Activated CD4-positive, CD25-positive, alpha-beta regulatory T cell treated with anti-CD3 and anti-CD28 coated beads, Interleukin-2, amount 50 U/mL, for 72 hours (primary cell): ENCODE measurements around the gene CCN2.
"Not testable (repeated sequence)": the region's sequence is repeated elsewhere in the genome, so short reads cannot be mapped to it uniquely, and the experiment has no call there.

Source experiments
- DNase-seq: peaks from one replicate; pipeline ENCODE4 v3.0.0; 2021

CCN2 gene

DNA sequence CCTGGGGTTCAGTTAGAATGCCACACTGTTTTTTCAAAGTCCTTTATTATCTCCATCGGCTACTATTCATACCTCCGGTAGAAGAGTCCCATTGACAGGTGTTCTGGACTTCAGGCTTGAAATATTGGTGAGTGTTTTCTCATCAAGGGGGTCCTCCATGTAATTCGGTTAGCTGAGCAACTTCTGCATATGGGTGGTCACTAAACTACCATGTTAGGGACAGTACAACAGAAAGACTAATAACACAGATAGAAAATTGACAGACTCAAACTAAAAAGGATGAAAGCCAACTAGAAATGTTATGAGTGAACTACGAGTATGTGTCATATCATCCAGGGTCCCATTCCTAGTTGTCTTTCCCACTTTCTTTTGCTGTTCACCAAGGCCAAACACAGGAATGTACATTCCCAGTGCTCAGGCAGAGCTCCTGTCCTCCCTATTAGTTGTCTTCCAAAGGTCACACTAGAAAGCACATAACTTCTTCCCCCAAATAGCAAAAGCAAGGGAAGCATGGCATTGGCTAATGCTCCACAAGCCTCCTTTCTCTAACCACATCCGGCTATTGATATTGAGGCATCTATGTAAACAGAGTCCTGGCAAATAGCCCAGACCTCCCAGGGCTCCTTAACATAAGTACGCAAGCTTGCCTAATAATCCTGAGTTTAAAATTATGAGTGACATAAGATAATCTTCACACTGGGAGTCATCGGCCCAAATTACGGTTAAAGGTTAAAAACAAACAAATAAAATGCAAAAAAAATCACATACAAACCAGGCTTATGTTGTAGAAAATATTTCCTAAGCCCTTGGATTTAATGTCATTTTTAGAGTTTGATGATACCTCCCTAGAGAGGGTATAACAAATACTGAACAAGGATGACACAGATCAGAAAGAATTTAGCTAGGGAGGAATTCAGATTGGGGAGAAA lies 13.2 kb downstream of the CCN2 start:
- DNase-seq = no peak

- no peak for DNase-seq
These were observed 13.9 kb downstream of the CCN2 start for GRCh38 chr6:131937226-131937625.

GRCh38 chr6:131936156-131936555 lies 15.0 kb downstream of the CCN2 start:
- no peak for DNase-seq

DNA sequence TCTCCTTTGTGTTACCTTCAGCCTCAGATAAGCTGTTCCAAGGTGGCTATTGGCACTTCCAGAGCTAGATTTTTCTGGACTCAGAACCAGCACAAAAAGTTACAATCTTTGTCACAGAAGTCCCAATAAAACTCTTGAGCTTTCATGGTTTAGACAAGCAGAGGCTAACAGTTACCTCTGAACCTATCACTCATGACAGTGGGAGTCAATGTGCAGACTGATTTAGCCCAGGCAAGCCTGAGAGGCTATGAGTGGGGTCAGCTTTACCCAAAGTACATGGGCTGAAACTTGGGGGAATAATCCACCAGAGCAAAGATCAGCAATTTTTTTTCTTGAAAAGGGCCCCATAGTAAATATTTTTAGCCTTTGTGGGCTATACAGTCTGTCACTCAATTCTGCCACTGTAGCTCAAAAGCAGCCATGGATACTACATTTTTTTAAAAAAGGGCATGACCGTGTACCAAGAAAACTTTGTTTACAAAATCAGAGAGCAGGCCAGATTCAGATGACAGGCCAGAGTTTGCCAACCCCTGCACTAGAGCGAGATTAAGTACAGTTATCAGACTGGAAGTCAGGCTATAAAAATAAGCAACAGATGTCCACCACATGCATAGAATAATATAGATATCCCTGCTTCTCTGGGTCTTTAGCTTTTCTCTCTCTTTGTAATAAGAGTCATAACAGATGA lies 20.0 kb downstream of the CCN2 start:
- no peak for DNase-seq

DNA sequence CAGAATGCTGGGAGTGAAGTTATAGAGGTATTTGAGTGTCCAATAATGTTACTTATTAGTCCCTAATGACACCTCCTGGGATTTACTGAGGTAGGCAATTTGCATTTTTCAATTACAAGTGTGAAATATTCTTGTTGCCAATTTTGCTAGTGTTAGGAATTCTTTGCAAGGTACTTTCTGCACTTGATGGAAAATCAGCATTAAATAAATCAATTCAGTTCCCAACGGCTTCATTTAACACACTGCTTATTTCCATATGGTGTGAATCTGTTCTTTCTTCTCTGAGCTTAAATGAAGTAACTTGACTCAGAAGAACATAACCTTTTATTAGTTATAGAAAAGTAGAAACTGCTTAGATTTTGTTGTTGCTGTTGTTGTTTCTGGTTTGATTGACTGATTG lies 21.2 kb downstream of the CCN2 start:
- no peak for DNase-seq

DNA sequence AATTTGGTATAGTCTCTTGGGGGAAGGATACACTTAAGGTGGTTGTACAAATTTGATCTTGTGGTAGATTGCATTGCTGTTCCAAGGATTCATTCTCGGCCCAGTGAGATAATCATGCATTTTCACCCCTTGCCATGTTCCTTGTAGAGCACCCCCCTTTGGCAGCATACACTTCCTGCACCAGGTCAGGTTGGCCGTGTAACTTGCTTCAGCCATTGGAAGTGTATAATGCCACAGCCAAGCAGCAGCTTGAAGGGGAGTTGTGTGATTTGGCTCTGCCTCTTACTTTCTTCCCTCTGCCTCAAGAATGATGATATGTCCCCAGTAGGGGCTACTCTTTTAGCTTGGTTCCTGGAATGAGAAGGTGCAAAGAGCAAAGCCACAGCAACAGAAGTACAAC lies 21.9 kb downstream of the CCN2 start:
- no peak for DNase-seq

- DNase-seq = no peak
These were observed 26.2 kb downstream of the CCN2 start for GRCh38 chr6:131924881-131925474.

DNA sequence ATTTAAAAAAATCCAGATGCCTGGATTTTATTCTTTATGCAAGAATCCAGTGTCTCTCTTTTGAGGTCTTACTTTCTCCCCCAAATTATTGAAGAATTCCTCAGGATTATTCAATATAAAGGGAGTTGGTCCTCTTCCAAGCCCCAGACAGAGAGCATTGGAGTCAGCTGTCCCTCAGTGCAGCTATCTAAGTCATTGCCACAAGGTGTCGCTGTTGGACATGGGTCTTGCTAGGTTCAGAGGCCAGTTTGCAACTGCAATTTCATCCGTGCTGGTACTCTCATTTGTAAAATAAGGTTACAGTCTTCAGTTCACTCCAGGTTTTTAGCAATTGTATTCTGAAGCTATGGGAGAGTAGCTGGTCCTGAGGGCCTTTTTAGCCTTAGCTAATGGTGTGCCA lies 27.8 kb downstream of the CCN2 start:
- peak; percentile 33 for DNase-seq

- DNase-seq = no peak
These were observed 30.5 kb downstream of the CCN2 start for GRCh38 chr6:131920656-131921055.

DNA sequence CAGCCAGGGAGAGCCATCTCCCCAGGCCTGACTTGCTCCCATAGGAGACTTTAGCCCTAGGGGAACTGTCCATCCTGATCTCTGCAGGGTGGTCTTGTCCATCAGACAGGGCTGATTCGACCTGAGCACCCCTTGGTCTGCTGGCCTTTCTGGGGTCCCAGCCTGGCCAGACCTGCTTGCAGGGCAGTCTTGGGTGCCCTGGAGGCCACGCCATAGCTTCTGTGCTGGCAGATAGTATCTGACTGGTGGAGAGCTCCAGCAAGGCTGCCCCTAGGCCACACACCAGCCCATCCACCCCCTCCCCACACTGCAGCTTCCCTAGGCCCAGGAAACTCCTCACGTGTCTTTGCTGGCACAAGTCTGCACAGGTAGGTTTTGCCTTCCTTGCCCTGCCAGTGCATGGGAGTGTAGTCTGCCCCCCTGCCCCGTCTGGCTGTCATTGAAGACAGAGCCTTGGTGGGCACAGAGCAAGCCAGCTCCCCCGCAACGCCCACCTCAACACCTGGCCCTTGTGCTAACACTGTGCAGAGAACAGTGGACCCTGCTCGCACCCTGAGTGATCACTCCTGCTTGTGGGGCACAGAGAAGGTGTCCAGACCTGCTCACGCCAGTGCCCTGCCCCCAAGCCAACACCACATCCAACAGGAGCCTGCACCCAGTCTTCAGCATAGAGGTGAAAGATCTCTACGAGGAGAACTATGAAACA lies 32.4 kb downstream of the CCN2 start:
- no peak for DNase-seq

GRCh38 chr6:131917763-131918649 lies 33.2 kb downstream of the CCN2 start:
- no peak for DNase-seq

- no peak for DNase-seq
These were observed 33.9 kb downstream of the CCN2 start for GRCh38 chr6:131917318-131917717.

DNA sequence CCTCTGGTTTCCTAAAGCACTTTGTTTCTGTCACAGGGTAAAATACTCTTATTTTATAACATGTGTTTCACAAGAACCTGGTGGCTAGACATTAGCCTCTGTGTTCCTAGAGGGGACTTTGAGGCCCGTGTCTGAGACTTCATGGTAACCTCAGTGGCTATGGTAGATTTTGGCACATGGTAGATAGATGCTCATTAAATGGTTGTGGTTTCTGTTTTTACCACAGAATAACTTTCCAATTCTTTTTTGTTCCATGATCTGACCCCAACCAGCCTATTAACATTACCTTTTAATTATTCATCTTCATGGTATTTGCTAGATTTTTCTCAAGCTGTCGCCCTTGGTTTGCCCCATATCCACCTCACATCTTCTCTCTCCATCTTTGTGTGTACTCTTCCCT lies 34.3 kb downstream of the CCN2 start:
- no peak for DNase-seq

DNA sequence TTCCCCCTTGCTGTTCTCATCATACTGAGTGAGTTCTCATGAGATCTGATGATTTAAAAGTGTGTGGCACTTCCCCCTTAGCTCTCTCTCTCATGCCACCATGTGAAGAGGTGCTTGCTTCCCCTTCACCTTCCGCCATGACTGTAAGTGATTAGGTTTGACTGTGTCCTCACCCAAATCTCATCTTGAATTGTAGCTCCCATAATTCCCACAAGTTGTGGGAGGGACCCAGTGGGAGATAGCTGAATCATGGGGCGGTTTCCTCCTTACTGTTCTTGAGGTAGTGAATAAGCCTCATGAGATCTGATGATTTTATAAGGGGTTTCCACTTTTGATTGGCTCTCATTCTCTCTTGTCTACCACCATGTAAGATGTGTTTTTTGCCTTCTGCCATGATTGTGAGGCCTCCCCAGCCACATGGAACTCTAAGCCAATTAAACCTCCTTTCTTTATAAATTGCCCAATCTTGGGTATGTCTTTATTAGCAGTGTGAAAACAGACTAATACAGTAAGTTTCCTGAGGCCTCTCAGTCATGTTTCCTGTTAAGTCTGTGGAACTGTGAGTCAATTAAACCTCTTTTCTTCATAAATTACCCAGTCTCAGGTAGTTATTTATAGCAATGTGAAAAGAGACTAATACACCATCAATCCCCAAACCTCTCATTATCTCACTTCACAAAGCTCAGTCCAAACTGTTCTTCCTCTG lies 34.9 kb downstream of the CCN2 start:
- DNase-seq = not testable (repeated sequence)

DNA sequence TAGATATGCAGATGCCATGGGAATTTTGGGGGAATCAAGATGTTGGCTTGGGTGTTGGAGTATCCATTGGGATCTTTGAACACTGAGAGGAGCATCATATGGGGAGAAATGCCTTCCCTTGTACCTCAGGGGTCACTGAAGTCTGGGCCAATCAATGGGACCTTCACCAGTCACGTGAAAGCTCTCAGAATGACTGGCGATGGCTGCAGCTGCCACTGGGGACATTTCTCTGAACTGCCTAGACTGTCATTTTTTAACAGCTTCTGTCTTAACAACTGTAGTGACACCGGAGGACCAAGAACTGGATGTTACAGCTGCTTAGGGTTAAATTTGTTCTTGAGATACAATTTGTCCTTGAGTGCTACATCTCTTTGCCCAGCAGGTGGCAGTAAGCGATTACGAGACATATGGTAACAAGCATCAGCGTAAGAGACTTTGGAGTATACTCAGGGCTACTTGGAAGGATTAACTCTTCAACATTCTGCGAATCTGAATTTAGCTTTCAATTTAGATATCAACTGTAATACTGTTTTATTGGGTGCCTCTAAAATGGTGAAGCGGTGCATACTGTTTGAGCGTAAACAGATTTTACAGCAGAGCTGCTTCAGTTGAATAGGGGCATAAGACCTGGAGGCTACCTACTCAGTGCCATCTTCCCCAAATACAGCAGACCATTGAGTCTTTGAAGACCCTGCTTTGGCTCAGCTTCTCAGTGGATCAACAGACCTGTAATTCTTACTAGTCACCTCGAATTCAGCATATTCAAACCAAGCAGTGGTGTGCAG lies 36.0 kb downstream of the CCN2 start:
- peak; percentile 36 for DNase-seq

GRCh38 chr6:131914234-131914633 lies 36.9 kb downstream of the CCN2 start:
- no peak for DNase-seq

DNA sequence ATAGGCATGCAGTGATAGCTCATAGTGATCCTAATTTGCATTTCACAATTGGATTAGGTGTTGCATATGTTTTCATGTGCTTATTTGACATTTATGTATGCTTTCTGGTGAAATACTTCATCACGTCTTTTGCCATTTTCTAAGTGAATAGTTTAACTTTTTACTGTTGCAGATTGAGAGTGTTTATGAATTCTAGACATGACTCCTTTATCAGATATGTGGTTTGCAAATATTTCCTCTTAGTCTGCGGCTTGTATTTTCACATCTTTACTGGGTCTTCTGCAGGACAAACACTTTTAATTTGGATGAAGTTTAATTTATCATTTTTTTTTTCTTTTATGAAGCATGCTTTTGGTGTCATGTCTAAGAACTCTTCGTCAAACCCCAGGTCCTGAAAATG lies 39.2 kb downstream of the CCN2 start:
- DNase-seq = no peak

GRCh38 chr6:131910956-131911355 lies 40.2 kb downstream of the CCN2 start:
- DNase-seq = no peak

GRCh38 chr6:131910219-131910589 lies 41.0 kb downstream of the CCN2 start:
- DNase-seq = no peak

- peak; percentile 65 for DNase-seq
These were observed 41.6 kb downstream of the CCN2 start for GRCh38 chr6:131909408-131910218.
